ENCODE results near the gene TGFB1.
A peak's percentile ranks its signal among the peaks of the same experiment; 100 is the strongest.

The TGFB1 gene

GRCh38 chr19:41330946-41331678 lies 22.6 kb downstream of the TGFB1 start:
- Histone ChIP-seq H3K4me2 (ENCODE audit: low read length) (no peak overlapping the region; the same call in 1 of the 2 replicates), H3K36me3 (ENCODE audit: control insufficient read depth, low read length) (peaks cover 70% of the 10 kb centered on the region), H3K27me3 (ENCODE audit: control insufficient read depth, low read length) (no peaks in the 10 kb centered on the region), H3K4me3 (ENCODE audit: low read length) (no peak overlapping the region), H3K9me2 (replicated peaks; ENCODE audit: control insufficient read depth, low read length) (no peaks in the 10 kb centered on the region), H3K4me1 (ENCODE audit: control insufficient read depth, low read length) (peaks cover 82% of the 10 kb centered on the region), H4K20me1 (ENCODE audit: control insufficient read depth, insufficient read depth, low read depth, low read length) (peaks cover 4% of the 10 kb centered on the region; the same call in 1 of the 2 replicates), H3K27ac (ENCODE audit: low read depth, low read length) (no peak overlapping the region), H3F3A (ENCODE audit: control insufficient read depth, insufficient read depth) (peaks cover 49% of the 10 kb centered on the region), H3K9me3 (ENCODE audit: control insufficient read depth, insufficient read depth, low read length) (no peaks in the 10 kb centered on the region), H3K79me2 (ENCODE audit: control insufficient read depth, low read length) (peaks cover 28% of the 10 kb centered on the region)
- TF ChIP-seq EZH2phosphoT487 (IDR thresholded peaks at IDR 0.05; ENCODE audit: borderline replicate concordance, low read length), result no peak
- TF ChIP-seq, protein P1, sequence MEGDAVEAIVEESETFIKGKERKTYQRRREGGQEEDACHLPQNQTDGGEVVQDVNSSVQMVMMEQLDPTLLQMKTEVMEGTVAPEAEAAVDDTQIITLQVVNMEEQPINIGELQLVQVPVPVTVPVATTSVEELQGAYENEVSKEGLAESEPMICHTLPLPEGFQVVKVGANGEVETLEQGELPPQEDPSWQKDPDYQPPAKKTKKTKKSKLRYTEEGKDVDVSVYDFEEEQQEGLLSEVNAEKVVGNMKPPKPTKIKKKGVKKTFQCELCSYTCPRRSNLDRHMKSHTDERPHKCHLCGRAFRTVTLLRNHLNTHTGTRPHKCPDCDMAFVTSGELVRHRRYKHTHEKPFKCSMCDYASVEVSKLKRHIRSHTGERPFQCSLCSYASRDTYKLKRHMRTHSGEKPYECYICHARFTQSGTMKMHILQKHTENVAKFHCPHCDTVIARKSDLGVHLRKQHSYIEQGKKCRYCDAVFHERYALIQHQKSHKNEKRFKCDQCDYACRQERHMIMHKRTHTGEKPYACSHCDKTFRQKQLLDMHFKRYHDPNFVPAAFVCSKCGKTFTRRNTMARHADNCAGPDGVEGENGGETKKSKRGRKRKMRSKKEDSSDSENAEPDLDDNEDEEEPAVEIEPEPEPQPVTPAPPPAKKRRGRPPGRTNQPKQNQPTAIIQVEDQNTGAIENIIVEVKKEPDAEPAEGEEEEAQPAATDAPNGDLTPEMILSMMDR (IDR thresholded peaks at IDR 0.05; ENCODE audit: low read depth, low read length, poor library complexity, severe bottlenecking), result no peak

GRCh38 chr19:41330481-41330880 lies 23.2 kb downstream of the TGFB1 start:
- H3K27ac ChIP-seq (ENCODE audit: low read depth, low read length), result peak overlapping the region; percentile 7
- H3F3A ChIP-seq (ENCODE audit: control insufficient read depth, insufficient read depth), result peaks cover 50% of the 10 kb centered on the region
- H3K4me1 ChIP-seq (ENCODE audit: control insufficient read depth, low read length), result peaks cover 82% of the 10 kb centered on the region
- no peaks in the 10 kb centered on the region for H3K9me3 ChIP-seq (ENCODE audit: control insufficient read depth, insufficient read depth, low read length)
- H4K20me1 ChIP-seq (ENCODE audit: control insufficient read depth, insufficient read depth, low read depth, low read length), result peaks cover 4% of the 10 kb centered on the region; the same call in 1 of the 2 replicates
- H3K4me2 ChIP-seq (ENCODE audit: low read length), result peak overlapping the region; percentile 10; the same call in 1 of the 2 replicates
- H3K27me3 ChIP-seq (ENCODE audit: control insufficient read depth, low read length), result no peaks in the 10 kb centered on the region
- no peak overlapping the region for H3K4me3 ChIP-seq (ENCODE audit: low read length)
- peaks cover 33% of the 10 kb centered on the region for H3K79me2 ChIP-seq (ENCODE audit: control insufficient read depth, low read length)
- no peaks in the 10 kb centered on the region for H3K9me2 ChIP-seq (replicated peaks; ENCODE audit: control insufficient read depth, low read length)
- TF ChIP-seq, protein P1 (IDR thresholded peaks at IDR 0.05; ENCODE audit: low read depth, low read length, poor library complexity, severe bottlenecking), result no peak
- no peak for TF ChIP-seq EZH2phosphoT487 (IDR thresholded peaks at IDR 0.05; ENCODE audit: borderline replicate concordance, low read length)
- H3K36me3 ChIP-seq (ENCODE audit: control insufficient read depth, low read length), result peaks cover 67% of the 10 kb centered on the region

- H3K4me1 ChIP-seq (ENCODE audit: control insufficient read depth, low read length), result peaks cover 85% of the 10 kb centered on the region
- H4K20me1 ChIP-seq (ENCODE audit: control insufficient read depth, insufficient read depth, low read depth, low read length), result peaks cover 4% of the 10 kb centered on the region; the same call in 1 of the 2 replicates
- no peaks in the 10 kb centered on the region for H3K9me3 ChIP-seq (ENCODE audit: control insufficient read depth, insufficient read depth, low read length)
- H3K4me3 ChIP-seq (ENCODE audit: low read length), result peak overlapping the region; percentile 81
- H3K27ac ChIP-seq (ENCODE audit: low read depth, low read length), result peak overlapping the region; percentile 96
- H3F3A ChIP-seq (ENCODE audit: control insufficient read depth, insufficient read depth), result peaks cover 60% of the 10 kb centered on the region
- peak overlapping the region; percentile 99 for H3K4me2 ChIP-seq (ENCODE audit: low read length)
- no peaks in the 10 kb centered on the region for H3K27me3 ChIP-seq (ENCODE audit: control insufficient read depth, low read length)
- peaks cover 25% of the 10 kb centered on the region for H3K79me2 ChIP-seq (ENCODE audit: control insufficient read depth, low read length)
- no peaks in the 10 kb centered on the region for H3K9me2 ChIP-seq (replicated peaks; ENCODE audit: control insufficient read depth, low read length)
- TF ChIP-seq EZH2phosphoT487 (IDR thresholded peaks at IDR 0.05; ENCODE audit: borderline replicate concordance, low read length), result no peak
- TF ChIP-seq, protein P1 (IDR thresholded peaks at IDR 0.05; ENCODE audit: low read depth, low read length, poor library complexity, severe bottlenecking), result no peak
- H3K36me3 ChIP-seq (ENCODE audit: control insufficient read depth, low read length), result peaks cover 65% of the 10 kb centered on the region
These were observed 24.9 kb downstream of the TGFB1 start for GRCh38 chr19:41328842-41329225.

Measured in DOHH2 (cell line).